22Rv1 (cell line): Measurements from ENCODE around the gene TGM5.
A peak's percentile ranks its signal among the peaks of the same experiment; 100 is the strongest.
"Not testable (repeated sequence)": the region's sequence is repeated elsewhere in the genome, so short reads cannot be mapped to it uniquely, and the experiment has no call there.

Experiments
- H3K27ac ChIP-seq: fragments of 450-650 bp; 2 replicates; pipeline ENCODE4 v1.5.1; 2017
- ZFX ChIP-seq: fragments of 450-650 bp; IDR thresholded peaks from 2 replicates; pipeline ENCODE4 v1.6.1; 2017; ENCODE audit warnings: antibody characterized with exemption, borderline replicate concordance
- TF ChIP-seq, protein P1 (sequence below): fragments of 450-650 bp; IDR thresholded peaks from 2 replicates; pipeline ENCODE4 v1.5.1; 2017; ENCODE audit warnings: mild to moderate bottlenecking

Gene TGM5

DNA sequence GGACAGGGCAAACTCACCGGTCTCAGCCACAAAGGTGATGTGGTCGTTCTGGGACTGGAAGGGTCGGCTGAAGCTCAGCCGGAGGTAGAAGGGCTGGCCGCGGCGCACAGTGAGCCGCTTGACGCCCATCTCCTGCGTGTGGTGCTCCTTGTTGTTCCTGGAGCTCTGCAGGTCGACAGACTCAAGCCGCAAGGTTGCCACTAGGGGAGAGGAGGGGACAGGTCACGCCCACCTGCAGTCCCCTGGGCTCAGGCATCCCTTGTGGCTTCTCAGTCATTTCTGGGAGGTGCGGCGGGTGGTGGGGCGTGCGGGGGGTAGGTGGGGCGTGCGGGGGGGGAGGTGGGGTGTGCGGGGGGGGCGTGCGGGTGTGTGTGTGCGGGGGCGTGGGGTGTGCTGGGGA is 26.7 kb upstream of the TGM5 start:
- no peak overlapping the region for H3K27ac ChIP-seq
- TF ChIP-seq, protein P1, sequence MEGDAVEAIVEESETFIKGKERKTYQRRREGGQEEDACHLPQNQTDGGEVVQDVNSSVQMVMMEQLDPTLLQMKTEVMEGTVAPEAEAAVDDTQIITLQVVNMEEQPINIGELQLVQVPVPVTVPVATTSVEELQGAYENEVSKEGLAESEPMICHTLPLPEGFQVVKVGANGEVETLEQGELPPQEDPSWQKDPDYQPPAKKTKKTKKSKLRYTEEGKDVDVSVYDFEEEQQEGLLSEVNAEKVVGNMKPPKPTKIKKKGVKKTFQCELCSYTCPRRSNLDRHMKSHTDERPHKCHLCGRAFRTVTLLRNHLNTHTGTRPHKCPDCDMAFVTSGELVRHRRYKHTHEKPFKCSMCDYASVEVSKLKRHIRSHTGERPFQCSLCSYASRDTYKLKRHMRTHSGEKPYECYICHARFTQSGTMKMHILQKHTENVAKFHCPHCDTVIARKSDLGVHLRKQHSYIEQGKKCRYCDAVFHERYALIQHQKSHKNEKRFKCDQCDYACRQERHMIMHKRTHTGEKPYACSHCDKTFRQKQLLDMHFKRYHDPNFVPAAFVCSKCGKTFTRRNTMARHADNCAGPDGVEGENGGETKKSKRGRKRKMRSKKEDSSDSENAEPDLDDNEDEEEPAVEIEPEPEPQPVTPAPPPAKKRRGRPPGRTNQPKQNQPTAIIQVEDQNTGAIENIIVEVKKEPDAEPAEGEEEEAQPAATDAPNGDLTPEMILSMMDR = no peak
- no peak for TF ChIP-seq ZFX

DNA sequence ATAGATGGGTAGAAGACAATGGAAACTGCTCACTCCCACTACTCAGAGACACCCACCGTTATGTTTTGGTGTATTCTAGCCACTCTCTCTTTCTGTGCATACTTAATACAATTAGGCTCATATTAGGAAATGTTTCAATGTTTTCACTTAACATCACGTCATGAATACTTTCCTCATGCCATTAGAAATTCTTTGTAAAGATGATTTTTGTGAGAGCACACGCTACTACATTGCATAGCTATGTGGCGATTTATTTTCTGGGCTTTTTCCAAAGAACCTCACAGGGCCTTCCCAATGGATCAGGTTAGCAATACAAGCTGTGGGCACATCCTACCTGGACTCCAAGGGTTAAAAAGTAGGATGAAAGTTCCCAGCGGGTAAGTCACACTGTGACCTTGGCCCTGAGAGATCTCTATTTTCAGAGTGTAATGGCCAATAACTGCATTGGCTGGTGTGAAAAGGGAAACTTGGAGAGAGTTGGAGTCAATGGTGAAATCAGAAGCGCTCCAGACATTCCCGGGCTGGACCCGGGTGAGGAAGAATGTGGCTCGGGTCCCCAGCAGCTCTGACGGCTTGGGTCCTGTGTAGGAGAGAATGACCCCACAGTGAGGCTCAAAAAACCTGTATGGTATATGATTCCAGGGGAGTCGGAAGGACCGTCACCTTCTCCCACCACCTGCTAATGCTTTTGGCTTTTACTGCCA is 25.8 kb upstream of the TGM5 start:
- no peak overlapping the region for H3K27ac ChIP-seq
- TF ChIP-seq ZFX = no peak
- TF ChIP-seq, protein P1 = no peak

GRCh38 chr15:43289656-43290055 is 22.9 kb upstream of the TGM5 start:
- not testable (repeated sequence) for H3K27ac ChIP-seq

GRCh38 chr15:43287254-43287653 is 20.5 kb upstream of the TGM5 start:
- TF ChIP-seq, protein P1 = no peak
- no peak for TF ChIP-seq ZFX
- no peak overlapping the region for H3K27ac ChIP-seq

DNA sequence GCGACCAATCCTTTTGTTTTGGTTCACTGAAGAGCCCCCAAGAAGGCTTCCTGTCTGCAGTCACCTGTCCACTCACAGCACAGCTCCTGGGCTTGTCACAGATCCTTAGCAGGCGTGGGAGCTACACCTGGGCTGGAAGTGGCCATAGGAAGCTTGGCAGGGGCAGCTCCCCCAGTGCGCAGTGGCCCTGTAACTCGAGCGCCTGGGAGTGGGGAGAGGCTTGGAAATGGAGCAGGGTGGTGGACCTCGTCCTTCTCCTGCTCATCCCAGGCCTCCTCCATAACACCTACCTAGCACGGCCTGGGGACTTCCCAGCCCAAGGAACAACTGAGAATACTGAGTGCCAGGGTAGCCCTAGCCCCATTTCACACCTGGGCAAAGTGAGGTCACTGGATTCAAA is 19.3 kb upstream of the TGM5 start:
- no peak overlapping the region for H3K27ac ChIP-seq
- TF ChIP-seq, protein P1 = no peak
- no peak for TF ChIP-seq ZFX

DNA sequence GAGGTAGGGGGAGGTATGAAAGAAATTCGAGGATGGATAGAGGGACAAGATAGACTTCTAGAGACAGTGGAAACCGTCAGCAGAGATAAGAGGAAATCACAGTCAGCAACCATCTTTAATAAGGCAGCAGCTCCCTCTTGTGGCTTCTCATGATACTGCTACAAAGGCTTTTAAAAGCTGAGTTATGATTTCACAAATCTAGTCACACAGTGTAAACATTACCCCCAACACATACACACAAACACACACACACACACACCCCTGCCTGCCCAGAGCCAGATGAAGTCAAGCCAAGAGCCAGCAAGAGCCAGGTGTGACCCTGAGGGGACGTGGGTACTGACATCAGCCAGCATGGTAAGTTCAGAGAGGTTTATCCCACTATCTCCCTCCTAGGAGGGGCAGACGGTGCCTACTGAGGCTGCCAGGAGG is 18.9 kb upstream of the TGM5 start:
- TF ChIP-seq, protein P1 = peak; percentile 84
- no peak for TF ChIP-seq ZFX
- H3K27ac ChIP-seq = no peak overlapping the region

DNA sequence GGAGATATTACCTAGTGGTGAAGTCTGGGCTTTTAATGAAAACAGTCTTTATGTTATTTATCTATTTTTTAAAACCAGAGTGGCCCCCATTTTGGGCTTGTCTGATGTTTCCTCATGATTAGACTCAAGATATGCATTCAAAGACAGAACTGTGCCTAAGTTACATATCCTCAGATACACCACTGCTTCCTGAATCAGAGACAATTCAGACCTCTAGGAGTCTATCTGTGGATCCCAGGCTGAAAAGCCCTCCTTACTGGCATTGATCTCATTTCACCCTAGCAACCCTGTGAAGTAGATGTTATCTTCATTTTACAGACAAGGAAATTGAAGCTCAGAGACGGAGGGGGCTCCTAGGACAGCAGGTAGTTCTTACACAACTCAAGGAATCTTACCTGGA is 16.8 kb upstream of the TGM5 start:
- TF ChIP-seq, protein P1 = no peak
- no peak for TF ChIP-seq ZFX
- H3K27ac ChIP-seq = no peak overlapping the region
